CD14-positive monocyte (primary cell): ENCODE measurements around the gene PTPRN2. TPM values are rescaled to one million over a fixed set of nuclear protein-coding genes. Genes with fewer than 3 reads are reported as not detected.

ENCODE experiments used
- DNase-seq, 3 donors: peaks; one replicate each; pipeline ENCODE4 v3.0.0-alpha.2; 2011 to 2022
- H2AFZ ChIP-seq: 2 replicates; pipeline ENCODE4 v1.6.0; 2012; ENCODE audit warnings: mild to moderate bottlenecking, low read depth, low read length, inconsistent platforms; ENCODE audit not compliant: insufficient read depth, poor library complexity, severe bottlenecking
- H3K27ac ChIP-seq, 2 donors: 1 replicate in 1 of 2; 2 replicates in 1 of 2; pipeline ENCODE4 v1.5.1; 2012 to 2013; ENCODE audit warnings: low read length in 2 of 2, control low read depth in 1 of 2, inconsistent platforms in 1 of 2, low read depth in 1 of 2, mild to moderate bottlenecking in 1 of 2
- H3K27me3 ChIP-seq, 2 donors: one replicate each; pipeline versions ENCODE4 v1.6.0 to v1.6.1; 2011 to 2013; ENCODE audit warnings: low read length in 2 of 2; ENCODE audit not compliant: control insufficient read depth in 2 of 2, insufficient read depth in 2 of 2
- H3K36me3 ChIP-seq, 2 donors: replicated peaks in 1 of 2; 1 replicate in 1 of 2; 2 replicates in 1 of 2; pipeline versions ENCODE4 v1.5.1 to v1.6.1; 2012 to 2013; ENCODE audit warnings: low read length in 2 of 2, control low read depth in 1 of 2, inconsistent platforms in 1 of 2, mild to moderate bottlenecking in 1 of 2; ENCODE audit not compliant: insufficient read depth in 2 of 2, control insufficient read depth in 1 of 2
- H3K4me1 ChIP-seq, 2 donors: 1 replicate in 1 of 2; 2 replicates in 1 of 2; pipeline versions ENCODE4 v1.5.1 to v1.6.1; 2012 to 2013; ENCODE audit warnings: low read length in 2 of 2, control low read depth in 1 of 2, inconsistent platforms in 1 of 2, mild to moderate bottlenecking in 1 of 2, moderate library complexity in 1 of 2; ENCODE audit not compliant: insufficient read depth in 2 of 2, control insufficient read depth in 1 of 2
- H3K4me2 ChIP-seq: replicated peaks from 2 replicates; pipeline ENCODE3; 2012; ENCODE audit warnings: low read length, moderate library complexity, mild to moderate bottlenecking; ENCODE audit not compliant: poor library complexity, severe bottlenecking; ENCODE audit errors: extremely low read depth
- H3K4me3 ChIP-seq, 3 experiments: fragments of 200-600 bp in 1 of 3; sonication (generic) in 1 of 3; replicated peaks in 1 of 3; 1 replicate in 2 of 3; 2 replicates in 1 of 3; pipeline ENCODE4 v1.5.1; 2011 to 2013; ENCODE audit warnings: low read length in 3 of 3, mild to moderate bottlenecking in 3 of 3, control low read depth in 2 of 3, low read depth in 2 of 3, inconsistent platforms in 1 of 3, moderate library complexity in 1 of 3
- H3K79me2 ChIP-seq: 2 replicates; pipeline ENCODE4 v1.6.0; 2012; ENCODE audit warnings: mild to moderate bottlenecking, control low read depth, inconsistent platforms, low read length, moderate library complexity; ENCODE audit not compliant: insufficient read depth
- H3K9ac ChIP-seq: 2 replicates; pipeline ENCODE4 v1.6.0; 2017; ENCODE audit warnings: low read length, mild to moderate bottlenecking; ENCODE audit not compliant: insufficient read depth, poor library complexity, severe bottlenecking
- H3K9me3 ChIP-seq, 2 donors: replicated peaks in 1 of 2; 1 replicate in 1 of 2; 2 replicates in 1 of 2; pipeline versions ENCODE4 v1.5.1 to v1.6.1; 2012 to 2013; ENCODE audit warnings: low read length in 2 of 2, control low read depth in 1 of 2; ENCODE audit not compliant: control insufficient read depth in 1 of 2, insufficient read depth in 1 of 2
- H4K20me1 ChIP-seq: 2 replicates; pipeline ENCODE4 v1.6.0; 2012; ENCODE audit warnings: mild to moderate bottlenecking, low read length, control low read depth, moderate library complexity; ENCODE audit not compliant: insufficient read depth
- H3K27ac Mint-ChIP-seq, 7 donors: one replicate each; pipeline ENCODE4 v1.8.0; 2020; ENCODE audit warnings: mild to moderate bottlenecking in 7 of 7, mixed read lengths in 7 of 7, moderate library complexity in 6 of 7, inconsistent platforms in 2 of 7
- H3K27me3 Mint-ChIP-seq, 3 donors: one replicate each; pipeline ENCODE4 v1.8.0; 2021 to 2022; ENCODE audit warnings: low read depth in 3 of 3, mild to moderate bottlenecking in 3 of 3, mixed read lengths in 3 of 3, moderate library complexity in 3 of 3, inconsistent platforms in 1 of 3
- H3K36me3 Mint-ChIP-seq, 2 donors: one replicate each; pipeline ENCODE4 v1.8.0; 2020; ENCODE audit warnings: mixed read lengths in 2 of 2, inconsistent platforms in 1 of 2, mild to moderate bottlenecking in 1 of 2
- H3K4me1 Mint-ChIP-seq: one replicate; pipeline ENCODE4 v1.8.0; 2020; ENCODE audit warnings: mild to moderate bottlenecking, mixed read lengths
- H3K4me3 Mint-ChIP-seq, 2 donors: one replicate each; pipeline ENCODE4 v1.8.0; 2020; ENCODE audit warnings: mild to moderate bottlenecking in 2 of 2, mixed read lengths in 2 of 2, moderate library complexity in 1 of 2
- H3K9me3 Mint-ChIP-seq, 7 donors: one replicate each; pipeline ENCODE4 v1.8.0; 2020 to 2022; ENCODE audit warnings: mixed read lengths in 7 of 7, mild to moderate bottlenecking in 6 of 7, moderate library complexity in 6 of 7, inconsistent platforms in 2 of 7
- CTCF ChIP-seq: fragments of 200-600 bp; IDR thresholded peaks from one replicate; pipeline ENCODE4 v1.8.0; 2022; ENCODE audit warnings: antibody characterized with exemption, mild to moderate bottlenecking
- WGBS: methylation state at CpG from one replicate; pipeline ENCODE4 v1.1.5; 2013; ENCODE audit warnings: missing lambda C conversion rate; ENCODE audit not compliant: insufficient coverage; 5-methylcytosine and 5-hydroxymethylcytosine counted together
- intact Hi-C, 2 donors: fragments of 100-400 bp; cut with micrococcal nuclease; formaldehyde crosslinking; loops; one replicate each; pipeline versions ENCODE4 v1.15.0 to v1.15.1; 2023
- polyA plus RNA-seq, 3 donors: library from polyadenylated mRNA; depleted of rRNA in 1 of 3; unstranded in 2 of 3; stranded (reverse) in 1 of 3; fragments of 300-500 nt in 2 of 3; fragments of >200 nt in 1 of 3; fragmentation: Illumina TruSeq in 2 of 3; gene quantifications; 1 replicate in 2 of 3; 2 replicates in 1 of 3; pipeline ENCODE4 v1.2.3, GENCODE V29; 2012 to 2021

PTPRN2 gene
- polyA plus RNA-seq, 3 donors = 0.25 to 1.4 (median 0.97) TPM

GRCh38 chr7:157816086-157816485, 771.5 kb downstream of the PTPRN2 start:
- H3K27me3 Mint-ChIP-seq = peaks cover 2 to 4% (median 3%) of the 10 kb centered on the region in 3 donors
- H3K4me1 Mint-ChIP-seq = no peaks in the 10 kb centered on the region
- H3K27ac Mint-ChIP-seq = no peak overlapping the region
- Histone ChIP-seq H3K9me3 (no peaks in the 10 kb centered on the region), H3K4me3 (no peak overlapping the region), H3K27ac (no peak overlapping the region), H3K9ac (no peak overlapping the region), H3K4me2 (no peak overlapping the region), H2AFZ (no peak overlapping the region), H3K27me3 (no peaks in the 10 kb centered on the region), H4K20me1 (no peaks in the 10 kb centered on the region), H3K79me2 (no peaks in the 10 kb centered on the region), H3K36me3 (no peaks in the 10 kb centered on the region), H3K4me1 (no peaks in the 10 kb centered on the region)
- H3K4me3 Mint-ChIP-seq = no peak overlapping the region
- no peak for DNase-seq
- TF ChIP-seq CTCF = no peak
- intact Hi-C loops = no loop called here
- WGBS = 86% methylated on average over 9 of the region's 12 CpGs
- no peaks in the 10 kb centered on the region for H3K36me3 Mint-ChIP-seq
- H3K9me3 Mint-ChIP-seq = peaks cover 0 to 3% (median 0%) of the 10 kb centered on the region in 7 donors

- H3K36me3 ChIP-seq = no peaks in the 10 kb centered on the region
- no peak overlapping the region for H3K27ac Mint-ChIP-seq
- H3K4me3 Mint-ChIP-seq = no peak overlapping the region
- no peak overlapping the region for H3K4me3 ChIP-seq
- H4K20me1 ChIP-seq = no peaks in the 10 kb centered on the region
- no peak overlapping the region for H2AFZ ChIP-seq
- no peak overlapping the region for H3K9ac ChIP-seq
- 96% methylated on average over 10 of the region's 10 CpGs for WGBS
- H3K79me2 ChIP-seq = no peaks in the 10 kb centered on the region
- no peaks in the 10 kb centered on the region for H3K9me3 ChIP-seq
- no peak overlapping the region for H3K4me2 ChIP-seq
- peaks cover 0 to 4% (median 2%) of the 10 kb centered on the region in 7 donors for H3K9me3 Mint-ChIP-seq
- TF ChIP-seq CTCF = no peak
- no peaks in the 10 kb centered on the region for H3K4me1 ChIP-seq
- no peaks in the 10 kb centered on the region for H3K27me3 ChIP-seq
- H3K4me1 Mint-ChIP-seq = no peaks in the 10 kb centered on the region
- no peaks in the 10 kb centered on the region for H3K36me3 Mint-ChIP-seq
- DNase-seq = no peak
- intact Hi-C loops = no loop called here
- H3K27me3 Mint-ChIP-seq = peaks cover 2 to 4% (median 3%) of the 10 kb centered on the region in 3 donors
- no peak overlapping the region for H3K27ac ChIP-seq
Observed at GRCh38 chr7:157815706-157816022, 772.0 kb downstream of the PTPRN2 start.
